GM12878 (cell line): ENCODE measurements around the gene OVOL1. TPM values are rescaled to one million over a fixed set of nuclear protein-coding genes. Genes with fewer than 3 reads are reported as not detected.

Experiments
- ATAC-seq: fragments of 200-7000 bp; cut with Tn5 transposase; 3 replicates; pipeline ENCODE4 v1.9.1; 2020; ENCODE audit warnings: mild to moderate bottlenecking, moderate library complexity
- BruUV-seq: library from RNA; stranded (reverse); fragments of 400-500 nt; replicated peaks from 2 replicates; lab custom pipeline; 2021; lab: Mats Ljungman, UMichigan
- CTCF ChIA-PET: fragments of 300-600 bp; sonication (Branson Sonifier 250); formaldehyde crosslinking; extraction: SDS; loops from one replicate; lab custom pipeline; 2021; ENCODE audit warnings: inconsistent platforms; lab: Yijun Ruan, JAX
- POLR2A ChIA-PET: fragments of 350-600 bp; formaldehyde crosslinking; extraction: SDS; loops from one replicate; lab custom pipeline; 2021; ENCODE audit warnings: inconsistent platforms; lab: Charles Lee
- RAD21 ChIA-PET: fragments of 300-600 bp; sonication (Branson Sonifier 250); formaldehyde crosslinking; loops from one replicate; lab custom pipeline; 2023; ENCODE audit warnings: antibody characterized with exemption; ENCODE audit not compliant: unreplicated experiment; lab: Charles Lee
- SMC1A ChIA-PET: fragments of 300-600 bp; sonication (Branson Sonifier 250); formaldehyde crosslinking; loops from one replicate; lab custom pipeline; 2023; ENCODE audit not compliant: unreplicated experiment, uncharacterized antibody; lab: Charles Lee
- DNase-seq: peaks from one replicate; pipeline ENCODE4 v3.0.0-alpha.2; 2011; ENCODE audit warnings: low read depth, low spot score
- FAIRE-seq: peaks from 3 replicates; lab custom pipeline; 2011; peaks lifted over from hg19 to GRCh38; lab: Jason Lieb, UNC
- H2AFZ ChIP-seq: 2 replicates; pipeline ENCODE4 v1.6.0; 2011; ENCODE audit warnings: low read depth, low read length, control low read depth; ENCODE audit not compliant: control insufficient read depth
- H3K27ac ChIP-seq: 2 replicates; pipeline ENCODE4 v1.5.1; 2011; ENCODE audit warnings: control low read depth; ENCODE audit not compliant: control insufficient read depth, insufficient read depth
- H3K27me3 ChIP-seq, 2 experiments: replicated peaks in 1 of 2; 2 replicates each; pipeline versions ENCODE4 v1.6.0 to v1.6.1; 2011; ENCODE audit warnings: low read length in 1 of 2; ENCODE audit not compliant: control insufficient read depth in 2 of 2, insufficient read depth in 2 of 2
- H3K36me3 ChIP-seq, 2 experiments: 2 replicates each; pipeline ENCODE4 v1.5.1; 2011; ENCODE audit warnings: low read length in 1 of 2; ENCODE audit not compliant: control insufficient read depth in 2 of 2, insufficient read depth in 2 of 2
- H3K4me1 ChIP-seq: 2 replicates; pipeline ENCODE4 v1.6.1; 2011; ENCODE audit warnings: mild to moderate bottlenecking, low read length, moderate library complexity, mixed read lengths; ENCODE audit not compliant: control insufficient read depth, insufficient read depth
- H3K4me2 ChIP-seq: 2 replicates; pipeline ENCODE4 v1.6.0; 2011; ENCODE audit warnings: control low read depth; ENCODE audit not compliant: control insufficient read depth, insufficient read depth
- H3K4me3 ChIP-seq: fragments of 200-600 bp; sonication (generic); 2 replicates; pipeline ENCODE4 v1.5.1; 2016
- H3K79me2 ChIP-seq: 2 replicates; pipeline ENCODE4 v1.6.0; 2011; ENCODE audit warnings: low read length; ENCODE audit not compliant: control insufficient read depth, insufficient read depth
- H3K9ac ChIP-seq: 2 replicates; pipeline ENCODE4 v1.8.0; 2011; ENCODE audit warnings: low read length, control low read depth, mixed read lengths; ENCODE audit not compliant: control insufficient read depth, insufficient read depth
- H3K9me3 ChIP-seq: replicated peaks from 3 replicates; pipeline ENCODE4 v1.5.1; 2011; ENCODE audit warnings: mild to moderate bottlenecking, low read length; ENCODE audit not compliant: control insufficient read depth, insufficient read depth
- H4K20me1 ChIP-seq: 2 replicates; pipeline ENCODE4 v1.6.0; 2011; ENCODE audit not compliant: control insufficient read depth, insufficient read depth
- CBFB ChIP-seq: IDR thresholded peaks from 2 replicates; pipeline ENCODE4 v1.6.1; 2016; ENCODE audit warnings: antibody characterized with exemption, low read depth
- CBX5 ChIP-seq: sonication (generic); IDR thresholded peaks from 2 replicates; pipeline ENCODE4 v1.6.1; 2016; ENCODE audit warnings: low read depth, moderate library complexity, mild to moderate bottlenecking, inconsistent platforms
- FOXM1 ChIP-seq: IDR thresholded peaks from 2 replicates; pipeline ENCODE4 v1.6.1; 2012; ENCODE audit warnings: low read depth, mild to moderate bottlenecking, inconsistent platforms, low read length, moderate library complexity
- GATAD2B ChIP-seq: fragments of 450-650 bp; conservative IDR thresholded peaks from 2 replicates; pipeline ENCODE4 v1.6.1; 2017; ENCODE audit warnings: low read depth, mild to moderate bottlenecking, moderate library complexity
- IRF5 ChIP-seq: fragments of 450-650 bp; IDR thresholded peaks from 2 replicates; pipeline ENCODE4 v1.6.1; 2017; ENCODE audit warnings: borderline replicate concordance
- LARP7 ChIP-seq: fragments of 450-650 bp; IDR thresholded peaks from 2 replicates; pipeline ENCODE4 v1.6.1; 2017; ENCODE audit warnings: mild to moderate bottlenecking
- MYB ChIP-seq: fragments of 150-350 bp; IDR thresholded peaks from 2 replicates; pipeline ENCODE4 v1.6.1; 2014; ENCODE audit warnings: mild to moderate bottlenecking, low read depth, low read length, borderline replicate concordance
- PAX5 ChIP-seq: IDR thresholded peaks from 2 replicates; pipeline ENCODE4 v1.6.1; 2011; ENCODE audit warnings: low read depth, low read length, borderline replicate concordance
- REST ChIP-seq: IDR thresholded peaks from 2 replicates; pipeline ENCODE4 v1.6.1; 2012; ENCODE audit warnings: mild to moderate bottlenecking, low read depth, low read length
- RFX5 ChIP-seq: IDR thresholded peaks from 2 replicates; pipeline ENCODE4 v1.6.1; 2011; ENCODE audit warnings: low read depth, low read length, improper control_type of control experiment
- SMAD5 ChIP-seq: IDR thresholded peaks from 2 replicates; pipeline ENCODE4 v1.6.1; 2016; ENCODE audit warnings: antibody characterized with exemption, low read depth
- SREBF2 ChIP-seq: IDR thresholded peaks from 2 replicates; pipeline ENCODE4 v1.6.1; 2012; ENCODE audit warnings: mild to moderate bottlenecking, low read length
- STAT3 ChIP-seq: IDR thresholded peaks from 2 replicates; pipeline ENCODE4 v1.6.1; 2011; ENCODE audit warnings: low read depth, low read length, improper control_type of control experiment
- TCF7 ChIP-seq: IDR thresholded peaks from 2 replicates; pipeline ENCODE4 v1.6.1; 2014; ENCODE audit warnings: antibody characterized with exemption, borderline replicate concordance
- YBX1 ChIP-seq: fragments of 450-650 bp; IDR thresholded peaks from 2 replicates; pipeline ENCODE4 v1.6.1; 2016; ENCODE audit warnings: antibody characterized with exemption
- YY1 ChIP-seq: IDR thresholded peaks from 2 replicates; pipeline ENCODE4 v1.6.1; 2011; ENCODE audit warnings: low read depth, mild to moderate bottlenecking, low read length
- ZNF207 ChIP-seq: fragments of 450-650 bp; IDR thresholded peaks from 2 replicates; pipeline ENCODE4 v1.6.1; 2014; ENCODE audit warnings: antibody characterized with exemption, mild to moderate bottlenecking, borderline replicate concordance
- ZNF24 ChIP-seq: fragments of 450-650 bp; IDR thresholded peaks from 2 replicates; pipeline ENCODE4 v1.6.1; 2017; ENCODE audit warnings: antibody characterized with exemption, mild to moderate bottlenecking
- ZNF384 ChIP-seq: IDR thresholded peaks from 2 replicates; pipeline ENCODE4 v1.6.1; 2012; ENCODE audit warnings: low read depth, mild to moderate bottlenecking, low read length, improper control_type of control experiment, borderline replicate concordance
- whole genome bisulfite sequencing: methylation state at CpG from one replicate; pipeline ENCODE4 v1.1.6; 2016; ENCODE audit warnings: low lambda C conversion rate; ENCODE audit not compliant: insufficient replicate concordance, insufficient coverage; ENCODE audit errors: missing lambda C conversion rate; 5-methylcytosine and 5-hydroxymethylcytosine counted together
- in situ Hi-C: fragments of 300-500 bp; cut with MboI; formaldehyde crosslinking; loops from 9 replicates; pipeline ENCODE4 v1.14.3; 2018; ENCODE audit warnings: mixed read lengths
- intact Hi-C: fragments of 100-400 bp; cut with micrococcal nuclease; formaldehyde crosslinking; loops from one replicate; pipeline ENCODE4 v1.14.2; 2022; ENCODE audit not compliant: unreplicated experiment
- polyA plus RNA-seq, 11 experiments: library from polyadenylated mRNA; depleted of rRNA in 4 of 11; unstranded in 6 of 11; stranded (reverse) in 5 of 11; fragments of >200 nt; fragmentation: Nextera tagmentation in 4 of 11; fragmentation: Illumina TruSeq in 1 of 11; extraction: Ambion mirVana in 4 of 11; extraction: Trizol in 1 of 11; gene quantifications; 1 replicate in 1 of 11; 2 replicates in 10 of 11; pipeline versions ENCODE4 v1.2.1 to v1.2.3, GENCODE V29; 2011 to 2016; ENCODE audit warnings: inconsistent platforms in 2 of 11, missing spikeins in 2 of 11, low read depth in 1 of 11
- total RNA-seq, 4 experiments: library from RNA; depleted of rRNA in 3 of 4; stranded (reverse); fragments of >200 nt in 3 of 4; fragmentation: Illumina TruSeq in 1 of 4; extraction: Trizol in 1 of 4; gene quantifications; 2 replicates each; pipeline versions ENCODE4 v1.2.1 to v1.2.3, GENCODE V29; 2013 to 2021

Gene OVOL1
- total and polyA plus RNA-seq, 10 of the 15 experiments (the other 5 are each of a cell fraction or from before 2014, with no cell fraction given) = 0.04 to 0.96 (median 0.09) TPM; not detected in 7

GRCh38 chr11:65797711-65798110, 10.8 kb downstream of the OVOL1 start (continued):
- TF ChIP-seq CBFB (no peak), PAX5 (no peak), LARP7 (no peak), SMAD5 (no peak)

GRCh38 chr11:65798882-65799281, 12.0 kb downstream of the OVOL1 start:
- no peaks in the 10 kb centered on the region for H3K36me3 ChIP-seq
- RAD21 ChIA-PET = interaction anchor here (1.1 to 2.8 kb wide), 2 partner anchors 19 kb away, joined by 5 to 6 read pairs; no protein-coding TSS in a partner anchor
- intact Hi-C loops (no loop called here), in situ Hi-C loops (no loop called here)
- SMC1A ChIA-PET = interaction anchor here (1.4 to 1.6 kb wide), 2 partner anchors 18 to 27 kb away, joined by 3 read pairs; no protein-coding TSS in a partner anchor
- CTCF ChIA-PET = interaction anchor here (0.6 to 2.3 kb wide), 3 partner anchors 18 to 270 kb away, joined by 3 to 11 read pairs (median 4); no protein-coding TSS in a partner anchor
- no peak overlapping the region for H2AFZ ChIP-seq
- POLR2A ChIA-PET = interaction anchor here (1.5 kb wide), 1 partner anchor 18 kb away, joined by 6 read pairs; no protein-coding TSS in a partner anchor
- H3K4me3 ChIP-seq = no peak overlapping the region
- FAIRE-seq (no peak), ATAC-seq (no peak), DNase-seq (no peak)
- H3K9ac ChIP-seq = no peak overlapping the region
- no peaks in the 10 kb centered on the region for H4K20me1 ChIP-seq
- no peaks in the 10 kb centered on the region for H3K79me2 ChIP-seq
- no peak for TF ChIP-seq STAT3
- no peak for TF ChIP-seq SREBF2
- TF ChIP-seq RFX5 = no peak
- TF ChIP-seq ZNF384 = no peak
- no peak for TF ChIP-seq YY1
- TF ChIP-seq TCF7 = no peak
- TF ChIP-seq IRF5 = no peak
- TF ChIP-seq CBX5 = no peak
- TF ChIP-seq REST = no peak
- no peak for TF ChIP-seq FOXM1
- no peak for TF ChIP-seq ZNF207
- TF ChIP-seq YBX1 = no peak
- no peak for TF ChIP-seq GATAD2B
- no peak for TF ChIP-seq ZNF24
- no peak for TF ChIP-seq MYB
- 72% methylated on average over 8 of the region's 8 CpGs for WGBS
- no peak overlapping the region for H3K27ac ChIP-seq
- BruUV-seq = no TSS peak
- no peaks in the 10 kb centered on the region for H3K9me3 ChIP-seq
- H3K27me3 ChIP-seq = no peaks in the 10 kb centered on the region
- H3K4me2 ChIP-seq = no peak overlapping the region
- H3K4me1 ChIP-seq = peaks cover 15% of the 10 kb centered on the region
